Measurements from ENCODE around the gene FREM1. TPM values are rescaled to one million over a fixed set of nuclear protein-coding genes. Genes with fewer than 3 reads are reported as not detected.
A peak's percentile ranks its signal among the peaks of the same experiment; 100 is the strongest.

FREM1 gene
- total RNA-seq, 1 donor from 2014 or later, result 2.2 TPM

- TF ChIP-seq, protein P1, sequence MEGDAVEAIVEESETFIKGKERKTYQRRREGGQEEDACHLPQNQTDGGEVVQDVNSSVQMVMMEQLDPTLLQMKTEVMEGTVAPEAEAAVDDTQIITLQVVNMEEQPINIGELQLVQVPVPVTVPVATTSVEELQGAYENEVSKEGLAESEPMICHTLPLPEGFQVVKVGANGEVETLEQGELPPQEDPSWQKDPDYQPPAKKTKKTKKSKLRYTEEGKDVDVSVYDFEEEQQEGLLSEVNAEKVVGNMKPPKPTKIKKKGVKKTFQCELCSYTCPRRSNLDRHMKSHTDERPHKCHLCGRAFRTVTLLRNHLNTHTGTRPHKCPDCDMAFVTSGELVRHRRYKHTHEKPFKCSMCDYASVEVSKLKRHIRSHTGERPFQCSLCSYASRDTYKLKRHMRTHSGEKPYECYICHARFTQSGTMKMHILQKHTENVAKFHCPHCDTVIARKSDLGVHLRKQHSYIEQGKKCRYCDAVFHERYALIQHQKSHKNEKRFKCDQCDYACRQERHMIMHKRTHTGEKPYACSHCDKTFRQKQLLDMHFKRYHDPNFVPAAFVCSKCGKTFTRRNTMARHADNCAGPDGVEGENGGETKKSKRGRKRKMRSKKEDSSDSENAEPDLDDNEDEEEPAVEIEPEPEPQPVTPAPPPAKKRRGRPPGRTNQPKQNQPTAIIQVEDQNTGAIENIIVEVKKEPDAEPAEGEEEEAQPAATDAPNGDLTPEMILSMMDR (IDR thresholded peaks at IDR 0.05), result no peak
- H3K27ac Mint-ChIP-seq (ENCODE audit: unreplicated experiment), result no peak overlapping the region
- no peak overlapping the region for H3K4me3 Mint-ChIP-seq (ENCODE audit: unreplicated experiment)
- H3K9me3 Mint-ChIP-seq (ENCODE audit: unreplicated experiment), result no peaks in the 10 kb centered on the region
- H3K36me3 Mint-ChIP-seq (ENCODE audit: unreplicated experiment), result no peaks in the 10 kb centered on the region
- DNase-seq (ENCODE audit: extremely low spot score, unreplicated experiment), result no peak
- peaks cover 10% of the 10 kb centered on the region for H3K27me3 Mint-ChIP-seq (ENCODE audit: unreplicated experiment)
- H3K4me1 Mint-ChIP-seq (ENCODE audit: unreplicated experiment), result no peaks in the 10 kb centered on the region
Measured at GRCh38 chr9:14822666-14823065, 87.6 kb downstream of the FREM1 start.

DNA sequence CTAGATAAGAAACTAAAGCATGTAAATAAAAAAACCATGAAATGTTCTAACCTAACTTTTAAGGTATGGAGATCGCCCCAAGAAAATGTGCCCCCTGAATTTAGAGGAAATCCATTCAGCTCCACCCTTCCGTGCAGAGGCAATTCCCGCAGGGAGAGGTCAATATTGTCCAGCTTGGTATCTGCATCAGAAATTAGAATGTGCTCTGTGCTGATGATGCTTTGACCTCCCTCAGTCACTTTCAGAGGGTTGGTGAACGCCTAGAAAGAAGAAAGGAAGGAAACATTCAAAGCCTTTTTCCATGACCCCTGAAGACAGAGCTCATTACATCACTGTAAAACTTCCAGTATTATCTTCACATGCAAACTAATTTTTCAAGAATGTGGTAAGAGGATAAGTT, 91.0 kb downstream of the FREM1 start:
- H3K4me3 Mint-ChIP-seq (ENCODE audit: unreplicated experiment), result no peak overlapping the region
- no peaks in the 10 kb centered on the region for H3K4me1 Mint-ChIP-seq (ENCODE audit: unreplicated experiment)
- no peak for DNase-seq (ENCODE audit: extremely low spot score, unreplicated experiment)
- TF ChIP-seq, protein P1 (IDR thresholded peaks at IDR 0.05), result no peak
- no peaks in the 10 kb centered on the region for H3K9me3 Mint-ChIP-seq (ENCODE audit: unreplicated experiment)
- peaks cover 10% of the 10 kb centered on the region for H3K27me3 Mint-ChIP-seq (ENCODE audit: unreplicated experiment)
- no peaks in the 10 kb centered on the region for H3K36me3 Mint-ChIP-seq (ENCODE audit: unreplicated experiment)
- no peak overlapping the region for H3K27ac Mint-ChIP-seq (ENCODE audit: unreplicated experiment)

- Mint-ChIP-seq H3K36me3 (ENCODE audit: unreplicated experiment) (no peaks in the 10 kb centered on the region), H3K4me3 (ENCODE audit: unreplicated experiment) (no peak overlapping the region), H3K27ac (ENCODE audit: unreplicated experiment) (no peak overlapping the region), H3K27me3 (ENCODE audit: unreplicated experiment) (peaks cover 12% of the 10 kb centered on the region), H3K4me1 (ENCODE audit: unreplicated experiment) (peaks cover 14% of the 10 kb centered on the region), H3K9me3 (ENCODE audit: unreplicated experiment) (no peaks in the 10 kb centered on the region)
- TF ChIP-seq, protein P1 (IDR thresholded peaks at IDR 0.05), result no peak
- DNase-seq (ENCODE audit: extremely low spot score, unreplicated experiment), result no peak
Measured at GRCh38 chr9:14814249-14814628, 96.0 kb downstream of the FREM1 start.

DNA sequence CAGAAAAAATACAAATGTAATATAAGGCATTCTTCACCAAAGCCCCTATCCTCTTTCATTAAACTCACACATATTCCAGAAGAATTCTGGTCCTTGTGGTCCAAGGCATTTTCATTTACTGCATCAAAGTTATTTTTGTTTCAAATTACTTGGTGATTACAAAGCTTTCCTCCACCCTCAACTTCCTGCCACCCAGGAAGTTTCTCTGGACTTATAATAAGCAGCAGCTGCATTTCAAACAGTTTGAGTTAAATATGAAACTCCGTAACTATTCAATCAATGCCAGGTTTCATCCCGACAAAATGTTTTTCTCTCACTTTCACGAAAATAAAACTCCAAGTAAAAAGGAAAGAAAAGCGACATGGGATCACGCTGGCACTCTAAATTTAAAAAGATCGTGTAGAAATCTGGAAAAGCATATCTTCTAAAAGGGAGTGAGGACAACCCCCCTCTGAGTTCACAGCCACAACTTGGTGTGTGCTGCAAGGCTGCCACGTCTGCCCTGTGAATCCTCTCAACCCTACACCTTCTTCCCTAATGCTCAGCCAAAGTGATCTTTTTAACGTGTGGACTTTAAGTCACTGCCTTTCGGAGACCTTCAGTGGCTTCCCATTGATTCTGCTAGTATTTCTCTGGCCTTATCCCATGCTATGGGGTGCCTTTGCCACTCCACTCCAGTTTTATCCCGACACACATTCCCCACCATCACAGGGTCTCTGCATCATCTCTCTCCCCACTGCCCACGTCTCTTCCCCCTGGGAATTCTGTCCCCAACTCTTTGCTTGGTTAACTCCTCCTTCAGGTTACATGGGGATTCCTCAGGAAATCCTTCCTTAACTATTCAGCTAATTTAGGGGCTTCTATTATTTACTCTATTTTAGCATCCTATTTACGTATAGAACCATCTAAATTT, 96.6 kb downstream of the FREM1 start:
- H3K36me3 Mint-ChIP-seq (ENCODE audit: unreplicated experiment), result no peaks in the 10 kb centered on the region
- H3K9me3 Mint-ChIP-seq (ENCODE audit: unreplicated experiment), result no peaks in the 10 kb centered on the region
- no peak for DNase-seq (ENCODE audit: extremely low spot score, unreplicated experiment)
- H3K4me1 Mint-ChIP-seq (ENCODE audit: unreplicated experiment), result peaks cover 14% of the 10 kb centered on the region
- H3K27me3 Mint-ChIP-seq (ENCODE audit: unreplicated experiment), result peaks cover 5% of the 10 kb centered on the region
- TF ChIP-seq, protein P1 (IDR thresholded peaks at IDR 0.05), result no peak
- H3K27ac Mint-ChIP-seq (ENCODE audit: unreplicated experiment), result peak overlapping the region; percentile 67
- H3K4me3 Mint-ChIP-seq (ENCODE audit: unreplicated experiment), result peak overlapping the region; percentile 46

- TF ChIP-seq, protein P1 (IDR thresholded peaks at IDR 0.05), result no peak
- DNase-seq (ENCODE audit: extremely low spot score, unreplicated experiment), result no peak
- Mint-ChIP-seq H3K4me3 (ENCODE audit: unreplicated experiment) (no peak overlapping the region), H3K4me1 (ENCODE audit: unreplicated experiment) (peaks cover 14% of the 10 kb centered on the region), H3K9me3 (ENCODE audit: unreplicated experiment) (no peaks in the 10 kb centered on the region), H3K27ac (ENCODE audit: unreplicated experiment) (no peak overlapping the region), H3K27me3 (ENCODE audit: unreplicated experiment) (peaks cover 5% of the 10 kb centered on the region), H3K36me3 (ENCODE audit: unreplicated experiment) (no peaks in the 10 kb centered on the region)
Measured at GRCh38 chr9:14812806-14813205, 97.4 kb downstream of the FREM1 start.
